H1 (cell line): ENCODE results near the gene RRBP1. TPM values are rescaled to one million over a fixed set of nuclear protein-coding genes. Genes with fewer than 3 reads are reported as not detected.

Experiments
- CTCF ChIA-PET: fragments of 300-600 bp; sonication (Branson Sonifier 250); formaldehyde crosslinking; loops from one replicate; lab custom pipeline; 2021; ENCODE audit not compliant: partially characterized antibody; lab: Charles Lee
- POLR2A ChIA-PET: fragments of 300-600 bp; sonication (Branson Sonifier 250); formaldehyde crosslinking; loops from one replicate; lab custom pipeline; 2021; ENCODE audit warnings: inconsistent platforms; ENCODE audit not compliant: partially characterized antibody; lab: Charles Lee
- DNase-seq, 2 experiments: peaks; one replicate each; pipeline versions ENCODE4 v3.0.0 to v3.0.0-alpha.2; 2010 to 2022; ENCODE audit warnings: low spot score in 2 of 2, low read depth in 1 of 2, mixed read lengths in 1 of 2
- FAIRE-seq: peaks from 2 replicates; lab custom pipeline; 2011; peaks lifted over from hg19 to GRCh38; lab: Jason Lieb, UNC
- H2AFZ ChIP-seq: 2 replicates; pipeline ENCODE4 v1.8.1; 2012; ENCODE audit warnings: low read length, inconsistent platforms
- H2AK5ac ChIP-seq: 2 replicates; pipeline ENCODE4 v1.6.1; 2013; ENCODE audit warnings: low read depth, low read length
- H2BK120ac ChIP-seq: replicated peaks from 2 replicates; pipeline ENCODE3; 2013; ENCODE audit warnings: low read depth, low read length, inconsistent platforms
- H2BK12ac ChIP-seq: 2 replicates; pipeline ENCODE4 v1.6.1; 2013; ENCODE audit warnings: low read depth, low read length
- H2BK15ac ChIP-seq: 2 replicates; pipeline ENCODE4 v1.6.1; 2013; ENCODE audit warnings: low read length
- H2BK20ac ChIP-seq: 2 replicates; pipeline ENCODE4 v1.6.1; 2013; ENCODE audit warnings: low read length
- H2BK5ac ChIP-seq: 2 replicates; pipeline ENCODE4 v1.6.1; 2013; ENCODE audit warnings: low read depth, low read length
- H3K14ac ChIP-seq: 2 replicates; pipeline ENCODE4 v1.6.1; 2013; ENCODE audit warnings: inconsistent platforms; ENCODE audit not compliant: insufficient read length
- H3K18ac ChIP-seq: 2 replicates; pipeline ENCODE4 v1.6.1; 2013; ENCODE audit warnings: low read length; ENCODE audit errors: extremely low read depth
- H3K23ac ChIP-seq: 2 replicates; pipeline ENCODE4 v1.6.1; 2013; ENCODE audit warnings: inconsistent platforms; ENCODE audit not compliant: insufficient read length
- H3K23me2 ChIP-seq: 2 replicates; pipeline ENCODE4 v1.6.1; 2013; ENCODE audit warnings: low read depth, low read length
- H3K27ac ChIP-seq: 2 replicates; pipeline ENCODE4 v1.6.1; 2011; ENCODE audit warnings: low read depth, low read length, inconsistent platforms
- H3K27me3 ChIP-seq, 4 experiments: replicated peaks in 1 of 4; 1 replicate in 1 of 4; 2 replicates in 3 of 4; pipeline versions ENCODE4 v1.6.1 to v1.8.1; 2011 to 2013; ENCODE audit warnings: low read length in 3 of 4, mild to moderate bottlenecking in 3 of 4, inconsistent platforms in 2 of 4, mixed read lengths in 2 of 4, moderate library complexity in 1 of 4; ENCODE audit not compliant: control insufficient read depth in 3 of 4, insufficient read depth in 3 of 4; ENCODE audit errors: extremely low read depth in 1 of 4
- H3K36me3 ChIP-seq, 4 experiments: 2 replicates each; pipeline versions ENCODE4 v1.6.1 to v1.8.1; 2011 to 2013; ENCODE audit warnings: mild to moderate bottlenecking in 4 of 4, low read length in 3 of 4, moderate library complexity in 2 of 4, control low read depth in 1 of 4, inconsistent platforms in 1 of 4; ENCODE audit not compliant: insufficient read depth in 4 of 4, control insufficient read depth in 2 of 4
- H3K4ac ChIP-seq: replicated peaks from 2 replicates; pipeline ENCODE3; 2013; ENCODE audit warnings: low read length, low read depth, mixed read lengths, inconsistent platforms; ENCODE audit not compliant: insufficient read length
- H3K4me1 ChIP-seq, 4 experiments: replicated peaks in 1 of 4; 1 replicate in 1 of 4; 2 replicates in 3 of 4; pipeline versions ENCODE4 v1.6.1 to v1.8.1; 2011 to 2013; ENCODE audit warnings: low read length in 3 of 4, inconsistent platforms in 2 of 4, mixed read lengths in 1 of 4; ENCODE audit not compliant: insufficient read depth in 4 of 4, control insufficient read depth in 3 of 4
- H3K4me2 ChIP-seq, 2 experiments: 2 replicates each; pipeline versions ENCODE4 v1.6.1 to v1.8.1; 2011 to 2013; ENCODE audit warnings: low read depth in 2 of 2, low read length in 2 of 2, control low read depth in 1 of 2, inconsistent platforms in 1 of 2, mild to moderate bottlenecking in 1 of 2; ENCODE audit not compliant: insufficient read depth in 1 of 2
- H3K4me3 ChIP-seq, 4 experiments: fragments of 200-600, 300-600 bp in 1 of 4; sonication (generic), shearing (Covaris generic), sonication (Bioruptor Twin) in 1 of 4; 2 replicates each; pipeline versions ENCODE4 v1.5.1 to v1.8.1; 2011 to 2016; ENCODE audit warnings: low read length in 4 of 4, low read depth in 3 of 4, control low read depth in 2 of 4, inconsistent platforms in 2 of 4, mild to moderate bottlenecking in 2 of 4, mixed read lengths in 1 of 4, moderate library complexity in 1 of 4; ENCODE audit not compliant: insufficient read depth in 2 of 4; ENCODE audit errors: extremely low read depth in 1 of 4
- H3K56ac ChIP-seq: replicated peaks from 2 replicates; pipeline ENCODE3; 2013; ENCODE audit warnings: low read depth, mild to moderate bottlenecking, mixed read lengths, low read length, inconsistent platforms; ENCODE audit not compliant: insufficient read length
- H3K79me1 ChIP-seq: 2 replicates; pipeline ENCODE4 v1.6.1; 2013; ENCODE audit warnings: low read depth, low read length, control low read depth
- H3K79me2 ChIP-seq, 2 experiments: 2 replicates each; pipeline versions ENCODE4 v1.6.1 to v1.8.1; 2012 to 2013; ENCODE audit warnings: low read length in 2 of 2, mild to moderate bottlenecking in 2 of 2, inconsistent platforms in 1 of 2; ENCODE audit not compliant: insufficient read depth in 2 of 2, control insufficient read depth in 1 of 2
- H3K9ac ChIP-seq, 4 experiments: replicated peaks in 1 of 4; 1 replicate in 1 of 4; 2 replicates in 3 of 4; pipeline versions ENCODE4 v1.6.1 to v1.8.1; 2011 to 2013; ENCODE audit warnings: low read depth in 3 of 4, low read length in 3 of 4, control low read depth in 2 of 4, mild to moderate bottlenecking in 2 of 4, moderate library complexity in 2 of 4, inconsistent platforms in 1 of 4; ENCODE audit errors: extremely low read depth in 1 of 4
- H3K9me3 ChIP-seq, 2 experiments: 2 replicates each; pipeline versions ENCODE4 v1.6.1 to v1.8.1; 2012 to 2013; ENCODE audit warnings: mild to moderate bottlenecking in 2 of 2, moderate library complexity in 2 of 2, control low read depth in 1 of 2, inconsistent platforms in 1 of 2, low read depth in 1 of 2, low read length in 1 of 2, mixed read lengths in 1 of 2; ENCODE audit not compliant: insufficient read depth in 2 of 2
- H4K20me1 ChIP-seq, 2 experiments: replicated peaks in 1 of 2; 2 replicates each; pipeline versions ENCODE3 to v1.8.1; 2011 to 2013; ENCODE audit warnings: inconsistent platforms in 2 of 2, low read length in 2 of 2, mild to moderate bottlenecking in 1 of 2; ENCODE audit not compliant: insufficient read depth in 2 of 2, control insufficient read depth in 1 of 2
- H4K5ac ChIP-seq: 2 replicates; pipeline ENCODE4 v1.6.1; 2013; ENCODE audit warnings: low read length, low read depth, mixed read lengths, inconsistent platforms; ENCODE audit not compliant: insufficient read length
- H4K8ac ChIP-seq: 2 replicates; pipeline ENCODE4 v1.8.0; 2013; ENCODE audit warnings: mild to moderate bottlenecking, moderate library complexity, low read length, inconsistent platforms; ENCODE audit not compliant: insufficient read depth; ENCODE audit errors: extremely low read depth
- H4K91ac ChIP-seq: replicated peaks from 2 replicates; pipeline ENCODE3; 2013; ENCODE audit warnings: low read length, mixed read lengths, inconsistent platforms; ENCODE audit not compliant: insufficient read length
- BACH1 ChIP-seq: IDR thresholded peaks from 2 replicates; pipeline ENCODE4 v1.6.1; 2012; ENCODE audit warnings: low read length, improper control_type of control experiment
- CBX8 ChIP-seq: fragments of 300-800, 300-1000 bp; sonication (generic); IDR thresholded peaks from 2 replicates; pipeline ENCODE4 v1.7.1; 2016; ENCODE audit warnings: low read depth, low read length, borderline replicate concordance
- POLR2A ChIP-seq, 2 experiments: IDR thresholded peaks; 1 replicate in 1 of 2; 2 replicates in 1 of 2; pipeline ENCODE4 v1.6.1; 2011; ENCODE audit warnings: low read depth in 2 of 2, low read length in 2 of 2, mild to moderate bottlenecking in 2 of 2; ENCODE audit errors: control extremely low read depth in 1 of 2
- POU5F1 ChIP-seq: IDR thresholded peaks from 2 replicates; pipeline ENCODE4 v1.6.1; 2011; ENCODE audit warnings: low read depth, mild to moderate bottlenecking, low read length, moderate library complexity
- TAF1 ChIP-seq: IDR thresholded peaks from 2 replicates; pipeline ENCODE4 v1.6.1; 2011; ENCODE audit warnings: mild to moderate bottlenecking, low read depth, low read length
- WGBS, 2 experiments: shearing (Covaris generic) in 1 of 2; methylation state at CpG; one replicate each; pipeline versions ENCODE4 v1.1.6 to v1.1.7; 2013 to 2015; ENCODE audit warnings: low lambda C conversion rate in 2 of 2, mixed read lengths in 2 of 2, inconsistent platforms in 1 of 2, low coverage in 1 of 2, missing lambda C conversion rate in 1 of 2; ENCODE audit not compliant: insufficient replicate concordance in 2 of 2, insufficient coverage in 1 of 2, insufficient read length in 1 of 2; ENCODE audit errors: extremely low coverage in 1 of 2, missing lambda C conversion rate in 1 of 2; 5-methylcytosine and 5-hydroxymethylcytosine counted together
- polyA plus RNA-seq, 7 experiments: library from polyadenylated mRNA; depleted of rRNA in 3 of 7; stranded (reverse) in 5 of 7; unstranded in 2 of 7; fragments of >200 nt in 5 of 7; fragments of 200-250 nt in 2 of 7; gene quantifications; 1 replicate in 5 of 7; 2 replicates in 1 of 7; 4 replicates in 1 of 7; pipeline versions ENCODE4 v1.2.1 to v1.2.3, GENCODE V29; 2011 to 2013; ENCODE audit warnings: missing spikeins in 2 of 7, mixed read lengths in 2 of 7
- total RNA-seq: library from RNA; stranded (reverse); fragmentation: NEBNext Ultra II Directional; extraction: Animal tissue kit (Norgen Biotek cat#: 25700); gene quantifications from 2 replicates; pipeline ENCODE4 v1.2.1, GENCODE V29; 2021
- TF ChIP-seq, protein P1 (sequence below): IDR thresholded peaks from 2 replicates; pipeline ENCODE4 v1.6.1; 2012; ENCODE audit warnings: low read length, inconsistent platforms
- TF ChIP-seq, protein P2 (sequence below): IDR thresholded peaks from 2 replicates; pipeline ENCODE4 v1.6.1; 2012; ENCODE audit warnings: inconsistent platforms

Gene RRBP1
- total and polyA plus RNA-seq, 2 of the 8 experiments (the other 6 are each of a cell fraction or from before 2014, with no cell fraction given), result 15.9 to 157 TPM

DNA sequence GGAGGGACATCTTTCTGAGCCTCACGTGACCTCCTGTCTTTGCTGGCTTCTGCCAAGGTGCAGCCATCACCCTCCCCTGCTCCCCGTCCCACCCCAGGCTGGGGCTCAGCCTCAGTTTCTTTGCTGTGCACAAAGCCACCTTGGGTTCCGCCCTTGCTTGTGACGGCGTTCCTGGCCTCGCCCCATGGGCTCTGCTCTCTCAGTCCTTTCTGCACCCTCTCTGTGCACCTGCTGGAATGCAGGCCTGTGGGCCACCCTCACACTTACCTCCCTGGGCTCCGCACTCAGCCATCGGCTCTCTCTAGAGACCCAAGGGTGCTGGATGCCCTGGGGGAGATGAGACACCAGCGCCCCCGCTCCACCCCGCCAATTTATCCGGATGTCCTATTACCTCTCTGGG lies 46.0 kb upstream of the RRBP1 start:
- Histone ChIP-seq H4K20me1 (no peaks in the 10 kb centered on the region), H3K4ac (no peak overlapping the region), H2BK12ac (no peak overlapping the region), H4K8ac (no peak overlapping the region), H2BK120ac (no peak overlapping the region), H2BK15ac (no peak overlapping the region), H3K4me3 (no peak overlapping the region), H3K56ac (no peak overlapping the region), H3K23me2 (no peaks in the 10 kb centered on the region)
- WGBS, 2 experiments, result 91% methylated on average over 12 of the region's 12 CpGs; no CpG with 5 or more reads in 1 of the 2 experiments
- DNase-seq (no peak), FAIRE-seq (no peak)
- POLR2A ChIA-PET, result interaction anchor here (0.8 kb wide), 1 partner anchor 45 kb away, joined by 3 read pairs; no protein-coding TSS in a partner anchor
- TF ChIP-seq, protein P1, sequence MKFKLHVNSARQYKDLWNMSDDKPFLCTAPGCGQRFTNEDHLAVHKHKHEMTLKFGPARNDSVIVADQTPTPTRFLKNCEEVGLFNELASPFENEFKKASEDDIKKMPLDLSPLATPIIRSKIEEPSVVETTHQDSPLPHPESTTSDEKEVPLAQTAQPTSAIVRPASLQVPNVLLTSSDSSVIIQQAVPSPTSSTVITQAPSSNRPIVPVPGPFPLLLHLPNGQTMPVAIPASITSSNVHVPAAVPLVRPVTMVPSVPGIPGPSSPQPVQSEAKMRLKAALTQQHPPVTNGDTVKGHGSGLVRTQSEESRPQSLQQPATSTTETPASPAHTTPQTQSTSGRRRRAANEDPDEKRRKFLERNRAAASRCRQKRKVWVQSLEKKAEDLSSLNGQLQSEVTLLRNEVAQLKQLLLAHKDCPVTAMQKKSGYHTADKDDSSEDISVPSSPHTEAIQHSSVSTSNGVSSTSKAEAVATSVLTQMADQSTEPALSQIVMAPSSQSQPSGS, result no peak
- TF ChIP-seq, protein P2, sequence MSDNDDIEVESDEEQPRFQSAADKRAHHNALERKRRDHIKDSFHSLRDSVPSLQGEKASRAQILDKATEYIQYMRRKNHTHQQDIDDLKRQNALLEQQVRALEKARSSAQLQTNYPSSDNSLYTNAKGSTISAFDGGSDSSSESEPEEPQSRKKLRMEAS, result no peak
- TF ChIP-seq BACH1 (no peak), CBX8 (no peak), TAF1 (no peak), POU5F1 (no peak), POLR2A (IDR thresholded peaks at IDR 0.05; ENCODE audit: control extremely low read depth in 1 of 2, low read depth in 2 of 2, low read length in 2 of 2) (no peak)
- TF ChIP-seq, all 59 proteins: peak for 0
- Histone ChIP-seq H3K23ac (no peak overlapping the region), H3K14ac (no peak overlapping the region), H3K79me2 (no peaks in the 10 kb centered on the region), H3K4me1 (peaks cover 0 to 5% (median 0%) of the 10 kb centered on the region in 4 experiments; a peak in 1 of 7 replicates), H3K18ac (no peak overlapping the region), H3K36me3 (no peaks in the 10 kb centered on the region), H3K79me1 (no peaks in the 10 kb centered on the region), H3K9ac (no peak overlapping the region), H2BK20ac (no peak overlapping the region), H3K27me3 (no peaks in the 10 kb centered on the region), H4K5ac (no peak overlapping the region), H2BK5ac (no peak overlapping the region), H4K91ac (no peak overlapping the region), H2AFZ (no peak overlapping the region), H3K27ac (no peak overlapping the region), H2AK5ac (no peak overlapping the region), H3K4me2 (no peak overlapping the region), H3K9me3 (no peaks in the 10 kb centered on the region)
- CTCF ChIA-PET, result interaction anchor here (1.0 to 1.5 kb wide), 4 partner anchors 46 to 170 kb away, joined by 3 to 4 read pairs (median 4); partner anchors contain the start of gene RRBP1
